Lower lobe of right lung (tissue), 2 donors: ENCODE measurements around the gene CTBP1. TPM values are rescaled to one million over a fixed set of nuclear protein-coding genes. Genes with fewer than 3 reads are reported as not detected.

Experiments used
- ATAC-seq, 2 donors: fragments of 200-7000 bp; cut with Tn5 transposase; one replicate each; pipeline ENCODE4 v1.9.1; 2020 to 2022; ENCODE audit warnings: mild to moderate bottlenecking in 2 of 2, moderate library complexity in 2 of 2
- DNase-seq: peaks from one replicate; pipeline ENCODE4 v3.0.0-alpha.2; 2020
- H3K27ac ChIP-seq: fragments of 200-600 bp; one replicate; pipeline ENCODE4 v1.8.0; 2022
- H3K27me3 ChIP-seq: fragments of 200-600 bp; one replicate; pipeline ENCODE4 v1.8.0; 2022; ENCODE audit warnings: low read depth
- H3K36me3 ChIP-seq: fragments of 200-600 bp; one replicate; pipeline ENCODE4 v1.8.0; 2022; ENCODE audit warnings: mild to moderate bottlenecking
- H3K4me1 ChIP-seq: fragments of 200-600 bp; one replicate; pipeline ENCODE4 v1.8.0; 2022
- H3K4me3 ChIP-seq: fragments of 200-600 bp; one replicate; pipeline ENCODE4 v1.8.0; 2022; ENCODE audit warnings: mild to moderate bottlenecking
- H3K9me3 ChIP-seq: fragments of 200-600 bp; one replicate; pipeline ENCODE4 v1.8.0; 2022
- CTCF ChIP-seq: fragments of 200-600 bp; IDR thresholded peaks from one replicate; pipeline ENCODE4 v1.8.0; 2022; ENCODE audit warnings: antibody characterized with exemption, mild to moderate bottlenecking
- intact Hi-C: fragments of 100-400 bp; cut with DNase I; formaldehyde crosslinking; loops from one replicate; pipeline ENCODE4 v1.11.0; 2022
- total RNA-seq: library from RNA; stranded (reverse); fragmentation: NEBNext Ultra II Directional; extraction: Animal tissue kit (Norgen Biotek cat#: 25700); gene quantifications from one replicate; pipeline ENCODE4 v1.2.1, GENCODE V29; 2021
- donor health status: DM: no; HTN: yes; CAD: no; lungs with severe emphysema.

Gene CTBP1
- total RNA-seq, 1 donor from 2014 or later, result 165 TPM

GRCh38 chr4:1199556-1200331 lies 49.2 kb downstream of the CTBP1 start:
- no peak for TF ChIP-seq CTCF
- ATAC-seq (no peak), DNase-seq (no peak)
- Histone ChIP-seq H3K27ac (peak overlapping the region; percentile 88), H3K9me3 (no peaks in the 10 kb centered on the region), H3K27me3 (no peaks in the 10 kb centered on the region), H3K4me1 (peaks cover 54% of the 10 kb centered on the region), H3K4me3 (peak overlapping the region; percentile 38), H3K36me3 (no peaks in the 10 kb centered on the region)
- intact Hi-C loops, result no loop called here

DNA sequence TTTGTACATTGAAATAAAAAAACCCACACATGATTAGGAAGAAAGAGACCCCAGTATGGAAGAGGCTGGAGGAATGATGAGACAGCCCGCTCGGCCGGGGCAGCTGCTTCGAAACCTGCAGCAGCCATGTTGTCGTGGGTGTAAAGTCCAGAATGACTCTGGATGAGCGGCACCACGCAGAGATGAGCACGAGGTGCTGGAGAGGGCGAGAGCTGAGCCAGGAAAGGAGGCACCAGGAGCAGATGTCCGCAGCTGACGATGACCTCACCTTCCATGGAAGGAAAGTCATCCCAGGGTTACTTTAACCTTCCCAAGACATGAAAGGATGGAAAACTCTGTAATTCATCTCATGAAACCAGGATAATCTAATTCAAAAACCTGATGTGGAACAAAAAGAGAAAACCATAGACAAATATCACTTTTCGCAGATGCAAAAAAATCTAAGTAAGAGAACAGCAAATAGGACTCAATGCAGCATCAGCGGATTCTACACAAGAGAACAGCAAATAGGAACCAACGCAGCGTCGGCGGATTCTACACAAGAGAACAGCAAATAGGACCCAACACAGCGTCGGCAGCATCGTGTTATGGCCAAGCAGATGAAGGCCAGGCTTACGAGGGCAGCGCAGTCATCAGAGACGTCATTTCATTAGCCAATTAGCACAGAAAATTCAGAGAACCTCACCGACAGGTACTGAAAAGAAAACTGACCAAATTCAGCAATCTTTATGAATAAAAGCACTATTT lies 50.7 kb downstream of the CTBP1 start:
- Histone ChIP-seq H3K9me3 (no peaks in the 10 kb centered on the region), H3K36me3 (no peaks in the 10 kb centered on the region), H3K4me3 (no peak overlapping the region), H3K4me1 (peaks cover 49% of the 10 kb centered on the region), H3K27me3 (no peaks in the 10 kb centered on the region), H3K27ac (no peak overlapping the region)
- intact Hi-C loops, result no loop called here
- no peak for TF ChIP-seq CTCF
- DNase-seq (no peak), ATAC-seq (no peak)

DNA sequence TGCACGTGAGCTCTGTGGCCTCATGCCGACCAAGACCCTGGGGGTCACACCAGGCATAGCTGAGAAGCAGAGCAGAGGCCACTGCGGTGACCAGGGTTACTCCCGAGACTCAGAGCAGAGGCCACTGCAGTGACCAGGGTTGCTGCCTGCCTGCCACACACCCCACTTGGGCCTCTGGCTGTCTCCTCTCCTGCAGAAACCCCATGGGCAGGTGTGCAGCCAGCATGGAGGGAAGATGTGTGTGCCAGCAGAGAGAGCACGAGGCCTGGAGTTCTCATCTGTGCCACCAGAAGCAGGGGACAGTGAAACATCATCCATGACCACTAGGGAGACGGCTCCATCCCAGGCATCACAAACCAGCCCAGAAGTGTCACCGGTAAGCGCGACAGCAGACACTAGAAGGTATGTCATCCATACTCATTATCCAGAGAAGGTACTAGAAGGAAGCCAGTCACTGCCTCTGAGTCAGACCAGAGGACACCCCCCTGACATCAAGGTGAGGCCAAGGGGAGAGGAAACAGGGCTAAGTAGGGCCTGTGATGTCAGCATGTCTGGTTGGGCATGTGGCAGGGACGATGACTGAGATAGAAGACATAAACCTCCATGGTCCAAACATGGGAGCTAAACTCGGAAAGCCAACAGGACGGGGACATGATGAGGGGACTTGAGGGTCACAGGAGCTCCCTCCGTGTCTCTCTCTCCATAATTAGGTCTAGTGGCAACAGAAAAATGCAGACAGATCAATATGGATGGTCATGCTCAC lies 52.3 kb downstream of the CTBP1 start:
- H3K27ac ChIP-seq, result no peak overlapping the region
- intact Hi-C loops, result no loop called here
- ATAC-seq, result no peak
- H3K27me3 ChIP-seq, result no peaks in the 10 kb centered on the region
- H3K4me3 ChIP-seq, result no peak overlapping the region
- no peak for TF ChIP-seq CTCF
- DNase-seq, result no peak
- no peaks in the 10 kb centered on the region for H3K36me3 ChIP-seq
- no peaks in the 10 kb centered on the region for H3K9me3 ChIP-seq
- H3K4me1 ChIP-seq, result peaks cover 49% of the 10 kb centered on the region

DNA sequence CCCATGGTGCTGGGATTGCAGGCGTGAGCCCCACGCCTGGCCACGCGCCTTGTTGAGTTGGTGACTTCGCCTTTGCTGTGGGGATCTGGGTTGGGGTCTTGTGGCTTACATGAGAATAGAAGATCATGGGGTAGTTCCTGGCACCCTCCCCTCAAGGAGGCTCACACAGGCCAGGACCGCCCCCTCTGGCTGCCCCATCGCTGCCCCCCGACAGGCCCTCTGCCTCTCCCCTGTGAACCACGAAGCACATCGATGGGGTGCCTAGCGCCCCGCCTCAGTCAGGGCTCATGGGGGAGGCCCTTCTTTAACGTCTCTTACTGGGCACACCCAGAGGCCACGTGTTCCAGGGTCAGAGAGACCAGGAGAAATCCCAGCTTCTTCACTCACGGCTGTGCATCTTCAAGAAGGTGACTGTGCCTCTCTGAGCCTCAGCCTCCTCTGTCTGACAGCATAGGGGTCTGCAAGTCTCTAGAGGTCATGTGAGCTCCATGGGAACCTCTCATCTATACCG lies 53.0 kb downstream of the CTBP1 start:
- peaks cover 46% of the 10 kb centered on the region for H3K4me1 ChIP-seq
- H3K9me3 ChIP-seq, result no peaks in the 10 kb centered on the region
- ATAC-seq (no peak), DNase-seq (no peak)
- H3K27me3 ChIP-seq, result no peaks in the 10 kb centered on the region
- H3K36me3 ChIP-seq, result no peaks in the 10 kb centered on the region
- H3K27ac ChIP-seq, result no peak overlapping the region
- intact Hi-C loops, result no loop called here
- no peak for TF ChIP-seq CTCF
- no peak overlapping the region for H3K4me3 ChIP-seq

DNA sequence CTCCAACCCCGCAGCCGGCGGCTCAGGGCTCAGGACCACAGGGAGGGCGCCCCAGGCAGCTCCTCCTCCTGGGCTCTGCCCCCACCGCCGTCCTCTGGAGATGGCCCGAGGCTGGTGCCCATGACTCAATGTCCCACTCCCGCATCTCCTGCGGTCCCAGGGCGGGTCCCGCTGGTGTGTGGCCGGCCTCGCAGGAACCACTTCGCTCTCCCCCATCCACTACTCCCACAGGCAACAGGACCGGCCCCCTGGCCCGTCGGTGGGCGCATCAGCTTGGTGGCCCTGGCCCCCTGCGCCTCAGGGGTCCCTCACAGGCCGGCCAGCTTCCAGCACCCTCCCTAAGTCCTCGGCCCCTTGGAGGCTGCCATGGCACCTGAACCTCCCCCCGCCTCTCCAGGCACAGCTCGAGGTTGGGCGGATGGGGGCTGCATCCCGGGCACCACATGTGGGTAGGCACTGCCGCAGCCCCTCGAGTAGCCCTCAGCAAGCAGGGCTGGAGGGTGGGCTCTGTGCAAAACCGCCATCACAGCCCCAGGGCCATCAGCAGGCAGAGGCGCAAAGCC lies 53.7 kb downstream of the CTBP1 start:
- peak overlapping the region; percentile 75 for H3K27ac ChIP-seq
- DNase-seq (no peak), ATAC-seq (no peak)
- no peak overlapping the region for H3K4me3 ChIP-seq
- no peak for TF ChIP-seq CTCF
- intact Hi-C loops, result no loop called here
- H3K4me1 ChIP-seq, result peaks cover 39% of the 10 kb centered on the region
- no peaks in the 10 kb centered on the region for H3K9me3 ChIP-seq
- H3K27me3 ChIP-seq, result no peaks in the 10 kb centered on the region
- H3K36me3 ChIP-seq, result no peaks in the 10 kb centered on the region
